GM12878 (cell line): ENCODE data around the gene CLIC5. TPM values are rescaled to one million over a fixed set of nuclear protein-coding genes. Genes with fewer than 3 reads are reported as not detected.

Experiments used
- ATAC-seq: fragments of 200-7000 bp; cut with Tn5 transposase; 3 replicates; pipeline ENCODE4 v1.9.1; 2020; ENCODE audit warnings: mild to moderate bottlenecking, moderate library complexity
- BruUV-seq: library from RNA; stranded (reverse); fragments of 400-500 nt; replicated peaks from 2 replicates; lab custom pipeline; 2021; lab: Mats Ljungman, UMichigan
- CTCF ChIA-PET: fragments of 300-600 bp; sonication (Branson Sonifier 250); formaldehyde crosslinking; extraction: SDS; loops from one replicate; lab custom pipeline; 2021; ENCODE audit warnings: inconsistent platforms; lab: Yijun Ruan, JAX
- POLR2A ChIA-PET: fragments of 350-600 bp; formaldehyde crosslinking; extraction: SDS; loops from one replicate; lab custom pipeline; 2021; ENCODE audit warnings: inconsistent platforms; lab: Charles Lee
- RAD21 ChIA-PET: fragments of 300-600 bp; sonication (Branson Sonifier 250); formaldehyde crosslinking; loops from one replicate; lab custom pipeline; 2023; ENCODE audit warnings: antibody characterized with exemption; ENCODE audit not compliant: unreplicated experiment; lab: Charles Lee
- SMC1A ChIA-PET: fragments of 300-600 bp; sonication (Branson Sonifier 250); formaldehyde crosslinking; loops from one replicate; lab custom pipeline; 2023; ENCODE audit not compliant: unreplicated experiment, uncharacterized antibody; lab: Charles Lee
- DNase-seq: peaks from one replicate; pipeline ENCODE4 v3.0.0-alpha.2; 2011; ENCODE audit warnings: low read depth, low spot score
- FAIRE-seq: peaks from 3 replicates; lab custom pipeline; 2011; peaks lifted over from hg19 to GRCh38; lab: Jason Lieb, UNC
- H2AFZ ChIP-seq: 2 replicates; pipeline ENCODE4 v1.6.0; 2011; ENCODE audit warnings: low read depth, low read length, control low read depth; ENCODE audit not compliant: control insufficient read depth
- H3K27ac ChIP-seq: 2 replicates; pipeline ENCODE4 v1.5.1; 2011; ENCODE audit warnings: control low read depth; ENCODE audit not compliant: control insufficient read depth, insufficient read depth
- H3K27me3 ChIP-seq, 2 experiments: replicated peaks in 1 of 2; 2 replicates each; pipeline versions ENCODE4 v1.6.0 to v1.6.1; 2011; ENCODE audit warnings: low read length in 1 of 2; ENCODE audit not compliant: control insufficient read depth in 2 of 2, insufficient read depth in 2 of 2
- H3K36me3 ChIP-seq, 2 experiments: 2 replicates each; pipeline ENCODE4 v1.5.1; 2011; ENCODE audit warnings: low read length in 1 of 2; ENCODE audit not compliant: control insufficient read depth in 2 of 2, insufficient read depth in 2 of 2
- H3K4me1 ChIP-seq: 2 replicates; pipeline ENCODE4 v1.6.1; 2011; ENCODE audit warnings: mild to moderate bottlenecking, low read length, moderate library complexity, mixed read lengths; ENCODE audit not compliant: control insufficient read depth, insufficient read depth
- H3K4me2 ChIP-seq: 2 replicates; pipeline ENCODE4 v1.6.0; 2011; ENCODE audit warnings: control low read depth; ENCODE audit not compliant: control insufficient read depth, insufficient read depth
- H3K4me3 ChIP-seq: fragments of 200-600 bp; sonication (generic); 2 replicates; pipeline ENCODE4 v1.5.1; 2016
- H3K79me2 ChIP-seq: 2 replicates; pipeline ENCODE4 v1.6.0; 2011; ENCODE audit warnings: low read length; ENCODE audit not compliant: control insufficient read depth, insufficient read depth
- H3K9ac ChIP-seq: 2 replicates; pipeline ENCODE4 v1.8.0; 2011; ENCODE audit warnings: low read length, control low read depth, mixed read lengths; ENCODE audit not compliant: control insufficient read depth, insufficient read depth
- H3K9me3 ChIP-seq: replicated peaks from 3 replicates; pipeline ENCODE4 v1.5.1; 2011; ENCODE audit warnings: mild to moderate bottlenecking, low read length; ENCODE audit not compliant: control insufficient read depth, insufficient read depth
- H4K20me1 ChIP-seq: 2 replicates; pipeline ENCODE4 v1.6.0; 2011; ENCODE audit not compliant: control insufficient read depth, insufficient read depth
- CHD4 ChIP-seq: fragments of 200-600 bp; sonication (generic); IDR thresholded peaks from 2 replicates; pipeline ENCODE4 v1.6.1; 2016; ENCODE audit warnings: mild to moderate bottlenecking
- GABPA ChIP-seq: IDR thresholded peaks from 2 replicates; pipeline ENCODE4 v1.6.1; 2014; ENCODE audit warnings: antibody characterized with exemption, low read depth, mild to moderate bottlenecking, inconsistent platforms
- HDAC2 ChIP-seq: fragments of 200-600 bp; sonication (generic); IDR thresholded peaks from 2 replicates; pipeline ENCODE4 v1.6.1; 2017
- KDM1A ChIP-seq: fragments of 200-600 bp; sonication (generic); IDR thresholded peaks from 2 replicates; pipeline ENCODE4 v1.6.1; 2016; ENCODE audit warnings: borderline replicate concordance
- MTA3 ChIP-seq: IDR thresholded peaks from 2 replicates; pipeline ENCODE4 v1.6.1; 2012; ENCODE audit warnings: low read length, inconsistent platforms, borderline replicate concordance
- POLR2AphosphoS5 ChIP-seq: IDR thresholded peaks from 2 replicates; pipeline ENCODE4 v1.6.1; 2011; ENCODE audit warnings: mild to moderate bottlenecking, low read length, inconsistent platforms
- RAD51 ChIP-seq: fragments of 450-650 bp; IDR thresholded peaks from 2 replicates; pipeline ENCODE4 v1.6.1; 2016; ENCODE audit warnings: moderate library complexity, mild to moderate bottlenecking, inconsistent platforms
- RB1 ChIP-seq: fragments of 450-650 bp; formaldehyde crosslinking; IDR thresholded peaks from 2 replicates; pipeline ENCODE4 v1.6.1; 2017; ENCODE audit warnings: mild to moderate bottlenecking, borderline replicate concordance
- RELB ChIP-seq: fragments of 450-650 bp; IDR thresholded peaks from 2 replicates; pipeline ENCODE4 v1.6.1; 2017; ENCODE audit warnings: low read depth, mild to moderate bottlenecking, moderate library complexity
- SREBF2 ChIP-seq: IDR thresholded peaks from 2 replicates; pipeline ENCODE4 v1.6.1; 2012; ENCODE audit warnings: mild to moderate bottlenecking, low read length
- TARDBP ChIP-seq: IDR thresholded peaks from 2 replicates; pipeline ENCODE4 v1.6.1; 2016; ENCODE audit warnings: borderline replicate concordance
- USF2 ChIP-seq: IDR thresholded peaks from 2 replicates; pipeline ENCODE4 v1.6.1; 2011; ENCODE audit warnings: low read depth, low read length, improper control_type of control experiment, borderline replicate concordance
- YBX1 ChIP-seq: fragments of 450-650 bp; IDR thresholded peaks from 2 replicates; pipeline ENCODE4 v1.6.1; 2016; ENCODE audit warnings: antibody characterized with exemption
- WGBS: methylation state at CpG from one replicate; pipeline ENCODE4 v1.1.6; 2016; ENCODE audit warnings: low lambda C conversion rate; ENCODE audit not compliant: insufficient replicate concordance, insufficient coverage; ENCODE audit errors: missing lambda C conversion rate; 5-methylcytosine and 5-hydroxymethylcytosine counted together
- in situ Hi-C: fragments of 300-500 bp; cut with MboI; formaldehyde crosslinking; loops from 9 replicates; pipeline ENCODE4 v1.14.3; 2018; ENCODE audit warnings: mixed read lengths
- intact Hi-C: fragments of 100-400 bp; cut with micrococcal nuclease; formaldehyde crosslinking; loops from one replicate; pipeline ENCODE4 v1.14.2; 2022; ENCODE audit not compliant: unreplicated experiment
- polyA plus RNA-seq, 11 experiments: library from polyadenylated mRNA; depleted of rRNA in 4 of 11; unstranded in 6 of 11; stranded (reverse) in 5 of 11; fragments of >200 nt; fragmentation: Nextera tagmentation in 4 of 11; fragmentation: Illumina TruSeq in 1 of 11; extraction: Ambion mirVana in 4 of 11; extraction: Trizol in 1 of 11; gene quantifications; 1 replicate in 1 of 11; 2 replicates in 10 of 11; pipeline versions ENCODE4 v1.2.1 to v1.2.3, GENCODE V29; 2011 to 2016; ENCODE audit warnings: inconsistent platforms in 2 of 11, missing spikeins in 2 of 11, low read depth in 1 of 11
- total RNA-seq, 4 experiments: library from RNA; depleted of rRNA in 3 of 4; stranded (reverse); fragments of >200 nt in 3 of 4; fragmentation: Illumina TruSeq in 1 of 4; extraction: Trizol in 1 of 4; gene quantifications; 2 replicates each; pipeline versions ENCODE4 v1.2.1 to v1.2.3, GENCODE V29; 2013 to 2021

Gene CLIC5
- total and polyA plus RNA-seq, 10 of the 15 experiments (the other 5 are each of a cell fraction or from before 2014, with no cell fraction given) = 0.01 to 0.08 (median 0.02) TPM; not detected in 7

- 28% methylated on average over 9 of the region's 9 CpGs for WGBS
- RAD21 ChIA-PET = no interaction called here
- SMC1A ChIA-PET = interaction anchor here (1.3 kb wide), 1 partner anchor 12 kb away, joined by 3 read pairs; no protein-coding TSS in a partner anchor
- intact Hi-C loops (no loop called here), in situ Hi-C loops (no loop called here)
- Histone ChIP-seq H3K27me3 (no peaks in the 10 kb centered on the region), H2AFZ (no peak overlapping the region), H3K9me3 (no peaks in the 10 kb centered on the region; the same call in 2 of the 3 replicates), H3K36me3 (no peaks in the 10 kb centered on the region), H3K9ac (no peak overlapping the region), H3K4me1 (no peaks in the 10 kb centered on the region), H3K79me2 (no peaks in the 10 kb centered on the region), H3K4me2 (no peak overlapping the region), H4K20me1 (no peaks in the 10 kb centered on the region), H3K27ac (no peak overlapping the region), H3K4me3 (no peak overlapping the region)
- POLR2A ChIA-PET = no interaction called here
- DNase-seq = no peak
- ATAC-seq = no peak
- FAIRE-seq = no peak
- CTCF ChIA-PET = no interaction called here
- no peak for TF ChIP-seq RAD51
- no peak for TF ChIP-seq KDM1A
- no peak for TF ChIP-seq HDAC2
- TF ChIP-seq GABPA = no peak
- TF ChIP-seq YBX1 = no peak
- TF ChIP-seq MTA3 = no peak
- no peak for TF ChIP-seq RB1
- TF ChIP-seq SREBF2 = no peak
- TF ChIP-seq CHD4 = no peak
- no peak for TF ChIP-seq TARDBP
- TF ChIP-seq USF2 = no peak
- no peak for TF ChIP-seq POLR2AphosphoS5
- TF ChIP-seq RELB = no peak
- no TSS peak for BruUV-seq
These were observed 37.6 kb upstream of the CLIC5 start for GRCh38 chr6:46053039-46053933.
